GM12872 (cell line): ENCODE data around the gene GPHN.

ENCODE experiments used
- CTCF ChIP-seq: IDR thresholded peaks from 3 replicates; pipeline ENCODE4 v1.5.1; 2011; ENCODE audit warnings: low read depth, mild to moderate bottlenecking, low read length, moderate library complexity; ENCODE audit not compliant: insufficient read depth

Gene GPHN

GRCh38 chr14:66999978-67000377, 492.0 kb downstream of the GPHN start:
- no peak for TF ChIP-seq CTCF

DNA sequence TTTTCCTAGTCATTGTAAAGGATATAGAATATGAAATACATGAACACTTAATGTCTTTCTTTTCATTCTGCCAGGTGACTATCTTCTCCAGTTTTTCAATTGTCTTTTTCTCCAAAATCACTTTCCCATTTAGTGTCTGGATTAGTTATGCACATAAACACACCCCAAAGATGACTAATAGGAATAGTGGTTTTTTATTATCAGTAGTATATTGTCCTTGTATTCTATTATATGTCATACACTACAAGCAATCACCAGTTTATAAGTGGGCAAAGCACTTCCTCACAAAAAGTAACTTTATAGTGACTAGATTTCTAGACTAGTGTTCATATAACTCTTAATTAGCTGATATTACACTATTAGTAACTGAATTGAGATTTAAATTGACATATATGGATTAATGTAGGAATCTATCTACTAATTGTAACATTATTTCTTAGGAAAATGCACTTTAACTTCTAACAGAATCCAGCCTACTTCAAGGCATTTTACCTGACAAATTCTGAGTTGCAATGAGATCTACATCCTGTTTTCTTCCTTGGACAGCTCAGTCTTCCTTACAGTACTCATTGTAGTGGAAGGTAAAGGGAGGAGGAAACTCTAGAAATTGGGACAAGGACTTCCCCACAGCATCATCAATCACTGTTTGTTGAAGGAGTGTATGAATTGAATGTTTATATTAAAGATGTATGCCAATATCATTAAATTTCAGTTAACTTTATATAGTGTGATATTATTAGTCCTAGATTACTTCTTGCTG, 495.2 kb downstream of the GPHN start:
- TF ChIP-seq CTCF = no peak

- TF ChIP-seq CTCF = no peak
Observed at GRCh38 chr14:67004521-67004920, 496.6 kb downstream of the GPHN start.

DNA sequence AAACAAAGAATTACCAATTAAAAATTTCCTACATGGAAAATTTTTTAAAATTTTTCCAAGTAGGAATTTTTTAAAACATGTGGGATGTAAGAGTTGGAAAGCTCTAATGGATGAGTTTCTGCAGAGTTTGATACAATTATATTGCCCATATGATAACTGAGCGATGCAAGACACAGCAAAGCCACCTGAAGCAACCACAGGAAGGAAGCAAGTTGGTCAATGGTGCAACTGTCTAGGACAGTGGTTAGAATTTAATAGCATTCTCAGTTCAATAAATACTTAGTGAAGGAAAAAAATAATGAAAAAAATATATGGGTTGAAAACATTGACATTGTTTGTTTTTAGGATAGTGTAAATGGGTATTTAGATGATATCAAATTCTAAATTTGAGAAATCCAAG, 502.7 kb downstream of the GPHN start:
- TF ChIP-seq CTCF = no peak

DNA sequence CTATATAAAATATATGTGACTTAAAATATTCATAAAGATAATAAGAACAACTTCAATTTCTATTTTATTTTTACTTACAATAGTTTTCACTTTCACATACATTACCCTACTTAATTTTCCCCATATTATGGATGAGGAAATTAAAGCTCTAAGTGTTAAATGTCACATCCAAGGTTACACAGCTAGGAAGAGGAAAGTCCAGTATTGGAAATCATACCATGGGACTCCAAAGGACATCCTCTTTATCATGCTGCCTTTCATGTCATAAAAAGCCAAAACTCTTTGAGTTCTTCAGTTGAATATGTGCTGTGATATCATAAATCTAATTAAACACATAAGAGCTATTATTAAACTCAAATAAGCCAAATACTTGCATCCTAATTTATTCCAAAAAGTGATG, 508.9 kb downstream of the GPHN start:
- TF ChIP-seq CTCF = no peak

GRCh38 chr14:67018720-67019119, 510.8 kb downstream of the GPHN start:
- TF ChIP-seq CTCF = no peak

GRCh38 chr14:67019796-67020195, 511.8 kb downstream of the GPHN start:
- TF ChIP-seq CTCF = no peak
